Islet precursor cell (in vitro differentiated cells): ENCODE results near the gene ENTPD6.
"Not testable (repeated sequence)": the region's sequence is repeated elsewhere in the genome, so short reads cannot be mapped to it uniquely, and the experiment has no call there.

Experiments used
- DNase-seq: peaks from one replicate; pipeline ENCODE4 v3.0.0-alpha.2; 2018

ENTPD6 gene

DNA sequence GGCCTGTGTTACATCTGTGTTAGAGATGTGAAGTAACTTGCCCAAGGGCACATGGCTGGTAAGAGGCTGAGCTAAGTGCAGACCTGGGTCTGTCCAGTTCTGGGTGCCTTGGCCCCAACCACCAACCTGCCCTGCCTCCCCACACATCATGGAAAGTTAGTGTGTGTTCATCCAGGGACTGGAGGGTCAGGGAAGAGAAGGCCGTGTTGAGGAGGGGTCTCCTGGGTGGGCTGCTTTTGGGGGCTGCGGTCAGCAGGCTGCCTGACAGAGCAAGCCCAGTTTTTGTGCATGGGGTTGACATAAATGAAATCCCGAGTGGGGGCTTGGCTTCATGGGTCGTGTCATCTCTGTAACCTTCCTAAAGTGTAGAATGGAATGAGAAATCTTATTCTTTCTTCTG lies 63.3 kb downstream of the ENTPD6 start:
- DNase-seq, result no peak

GRCh38 chr20:25259358-25259757 lies 63.8 kb downstream of the ENTPD6 start:
- no peak for DNase-seq

DNA sequence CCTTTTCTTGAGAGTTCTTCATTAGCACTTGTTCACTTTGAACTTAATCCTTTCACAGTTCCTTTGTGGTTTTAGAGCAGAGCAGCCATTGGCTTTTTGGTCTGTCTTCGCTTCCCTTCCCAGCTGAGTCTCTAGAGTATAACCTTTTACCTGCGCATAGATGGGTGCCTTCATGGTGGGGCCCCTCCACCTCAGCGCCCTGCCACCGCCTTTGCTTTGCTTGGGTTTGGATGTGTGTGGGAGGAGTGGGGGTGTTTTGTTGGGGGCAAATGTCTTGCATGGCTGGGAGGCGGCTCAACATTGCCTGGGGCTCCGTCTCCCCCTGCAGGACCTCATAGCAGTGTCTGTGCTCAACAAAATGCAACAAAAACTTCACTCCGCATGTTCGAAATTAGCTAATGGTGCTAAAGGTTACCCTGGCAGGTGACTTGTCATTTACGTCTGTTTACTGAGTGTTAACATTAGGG lies 64.3 kb downstream of the ENTPD6 start:
- no peak for DNase-seq

GRCh38 chr20:25260770-25261437 lies 65.4 kb downstream of the ENTPD6 start:
- not testable (repeated sequence) for DNase-seq

DNA sequence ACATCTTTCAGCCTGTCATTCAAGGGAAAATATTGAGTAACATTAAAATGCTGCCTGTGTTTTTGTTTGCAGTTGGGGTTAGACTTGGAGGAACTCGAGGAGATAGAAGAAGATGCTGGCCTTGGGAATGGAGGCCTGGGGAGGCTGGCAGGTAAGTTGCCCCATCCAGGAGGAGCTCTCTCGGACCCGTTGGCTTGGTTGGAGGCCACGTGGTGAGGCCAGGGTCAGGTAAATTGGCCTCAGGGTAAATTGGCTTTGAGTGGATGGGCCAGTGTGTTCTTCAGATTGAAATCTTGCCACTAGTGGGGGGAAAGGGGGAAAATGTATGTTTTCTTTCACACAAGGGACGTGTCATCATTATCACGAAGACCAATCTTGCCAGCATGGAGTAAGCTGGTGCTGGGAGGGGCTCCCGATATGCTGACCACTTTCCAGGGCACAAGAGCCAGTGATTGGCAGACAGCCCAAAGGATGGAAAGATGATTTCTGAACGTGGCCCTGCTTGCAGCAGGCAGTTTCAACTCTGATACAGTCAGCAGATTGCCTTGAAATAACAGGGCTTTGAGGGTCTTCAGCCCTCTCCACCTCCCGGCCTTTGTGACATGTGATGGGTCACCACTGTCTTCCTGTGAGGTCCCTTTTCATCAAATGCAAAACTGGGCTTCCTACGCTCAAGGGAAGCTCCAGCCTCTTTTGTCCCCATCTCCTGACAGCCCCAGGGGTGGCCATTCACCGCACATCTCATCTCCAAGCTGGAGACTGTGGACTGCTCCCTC lies 73.7 kb downstream of the ENTPD6 start:
- DNase-seq, result peak; percentile 25

DNA sequence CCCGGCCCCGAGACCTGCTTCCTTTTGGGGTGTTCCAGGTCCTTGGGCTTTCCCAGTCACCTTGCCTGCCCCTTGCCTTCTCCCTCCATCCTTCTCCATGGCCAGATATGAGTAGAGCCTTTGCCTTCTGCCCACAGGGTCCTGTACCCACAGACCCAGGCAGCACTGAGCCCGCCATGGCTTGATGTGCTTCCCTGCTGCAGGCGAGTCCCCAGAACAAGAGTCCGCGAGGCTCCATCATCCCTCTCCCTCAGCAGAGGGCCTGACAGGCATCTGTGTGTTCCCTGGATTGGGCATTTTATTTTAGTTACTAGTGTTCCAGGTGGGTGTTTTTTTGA lies 74.3 kb downstream of the ENTPD6 start:
- DNase-seq, result peak; percentile 35

- no peak for DNase-seq
Observed at GRCh38 chr20:25270829-25271251, 75.3 kb downstream of the ENTPD6 start.

DNA sequence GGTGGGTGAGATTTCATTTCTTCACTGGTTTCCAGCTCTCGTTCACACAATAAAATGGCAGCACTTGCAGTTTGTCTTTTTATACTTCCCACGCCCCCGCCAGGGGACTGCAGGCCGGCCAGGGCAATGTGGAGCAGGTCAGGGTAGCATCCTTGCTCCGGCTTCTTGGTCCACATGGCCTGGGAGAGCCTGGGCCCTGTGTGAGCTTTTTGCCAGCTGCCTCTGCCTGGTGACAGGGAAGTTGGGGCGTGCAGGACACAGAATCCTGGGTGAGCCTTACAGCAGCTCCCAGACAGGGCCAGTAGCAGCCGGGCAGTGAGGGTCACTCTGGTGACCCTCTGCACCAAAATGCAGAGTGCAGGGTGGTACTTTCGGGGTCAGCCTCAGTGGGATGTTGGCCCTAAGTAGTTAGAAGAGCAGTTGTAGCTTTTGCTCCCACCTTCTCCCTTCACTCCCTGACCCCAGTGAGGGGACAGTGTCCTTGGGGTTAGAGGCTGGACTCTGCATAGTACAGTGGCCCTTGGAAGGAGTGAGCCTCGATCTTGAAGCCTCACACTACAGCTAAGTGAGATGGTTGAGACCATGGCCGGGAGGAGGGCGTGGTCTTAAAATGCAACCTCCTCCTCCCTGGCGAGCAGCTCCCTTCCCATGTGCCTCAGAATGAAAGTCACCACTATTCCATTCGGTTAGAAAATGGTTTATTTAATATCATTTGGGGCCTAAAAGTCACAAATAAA lies 76.1 kb downstream of the ENTPD6 start:
- peak; percentile 34 for DNase-seq

DNA sequence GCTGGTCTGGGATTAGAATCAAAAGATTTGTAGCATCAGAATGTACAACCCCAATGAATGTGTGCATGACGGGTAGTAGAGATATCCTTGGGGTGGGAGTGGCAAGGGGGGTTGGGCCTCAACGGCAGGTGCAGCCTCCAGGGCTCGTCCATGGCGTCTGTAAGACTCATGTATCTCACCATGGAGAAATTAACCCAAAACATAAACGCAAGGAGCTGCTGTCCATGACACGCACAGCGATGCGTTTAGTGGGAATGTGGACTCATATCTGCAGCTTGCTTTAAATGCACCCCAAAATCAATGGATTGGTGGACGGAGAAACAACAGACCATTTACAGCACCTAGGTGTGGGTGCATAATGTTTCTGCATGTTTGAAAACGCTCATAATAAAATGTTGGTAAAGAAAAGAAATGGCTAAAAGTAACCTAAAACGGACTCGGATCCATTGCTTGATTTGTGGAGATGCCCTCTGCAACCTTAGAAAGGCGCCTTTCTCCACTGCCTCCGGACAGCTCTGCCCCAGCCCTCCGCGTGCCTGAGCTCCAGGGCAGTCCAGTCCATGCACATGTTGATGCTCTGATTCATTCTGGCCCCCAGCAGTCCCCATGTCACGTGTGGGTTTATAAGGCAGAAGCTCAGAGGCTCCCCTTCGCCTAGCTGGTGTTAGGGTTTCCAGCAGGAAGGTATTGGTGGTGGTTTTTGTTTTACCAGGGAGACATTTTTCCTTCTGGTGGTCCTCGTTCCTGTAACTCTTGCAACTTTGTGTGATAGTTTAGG lies 76.9 kb downstream of the ENTPD6 start:
- peak; percentile 19 for DNase-seq

DNA sequence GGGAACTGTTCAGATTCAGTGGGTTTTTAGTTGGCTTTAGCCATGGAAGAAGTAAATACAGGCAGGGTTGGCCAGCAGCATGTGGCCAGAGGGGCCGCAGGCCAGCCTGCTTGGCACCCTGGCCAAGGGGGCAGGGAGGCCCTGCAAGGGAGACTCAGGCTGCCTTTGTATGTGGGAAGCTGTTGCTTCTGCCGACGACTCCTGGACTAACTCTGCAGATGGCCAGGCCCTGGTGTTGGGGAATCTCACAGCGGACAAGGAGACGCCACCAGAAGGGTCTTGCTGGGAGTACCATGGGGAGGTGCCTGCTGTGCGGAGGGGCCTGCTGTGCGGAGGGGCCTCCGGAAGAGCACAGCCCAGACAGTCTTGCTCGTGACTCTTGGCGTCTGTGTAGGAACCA lies 77.5 kb downstream of the ENTPD6 start:
- DNase-seq, result peak; percentile 37

GRCh38 chr20:25273541-25274358 lies 78.2 kb downstream of the ENTPD6 start:
- DNase-seq, result peak; percentile 32

DNA sequence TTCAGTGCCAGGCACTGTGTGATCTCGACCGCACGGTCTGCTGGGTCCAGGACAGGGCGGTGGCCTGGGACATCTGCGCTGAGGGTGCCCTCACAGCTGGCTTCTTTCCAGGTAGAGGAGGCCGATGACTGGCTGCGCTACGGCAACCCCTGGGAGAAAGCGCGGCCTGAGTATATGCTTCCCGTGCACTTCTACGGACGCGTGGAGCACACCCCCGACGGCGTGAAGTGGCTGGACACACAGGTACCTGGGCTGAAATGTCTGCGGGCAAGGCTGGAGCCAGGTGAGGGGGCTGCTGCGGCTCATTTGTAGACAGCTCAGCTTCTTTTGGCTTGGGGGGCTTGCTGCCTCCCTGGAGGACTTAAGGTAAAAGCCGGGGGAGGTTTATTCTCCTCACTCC lies 79.0 kb downstream of the ENTPD6 start:
- DNase-seq, result peak; percentile 51

DNA sequence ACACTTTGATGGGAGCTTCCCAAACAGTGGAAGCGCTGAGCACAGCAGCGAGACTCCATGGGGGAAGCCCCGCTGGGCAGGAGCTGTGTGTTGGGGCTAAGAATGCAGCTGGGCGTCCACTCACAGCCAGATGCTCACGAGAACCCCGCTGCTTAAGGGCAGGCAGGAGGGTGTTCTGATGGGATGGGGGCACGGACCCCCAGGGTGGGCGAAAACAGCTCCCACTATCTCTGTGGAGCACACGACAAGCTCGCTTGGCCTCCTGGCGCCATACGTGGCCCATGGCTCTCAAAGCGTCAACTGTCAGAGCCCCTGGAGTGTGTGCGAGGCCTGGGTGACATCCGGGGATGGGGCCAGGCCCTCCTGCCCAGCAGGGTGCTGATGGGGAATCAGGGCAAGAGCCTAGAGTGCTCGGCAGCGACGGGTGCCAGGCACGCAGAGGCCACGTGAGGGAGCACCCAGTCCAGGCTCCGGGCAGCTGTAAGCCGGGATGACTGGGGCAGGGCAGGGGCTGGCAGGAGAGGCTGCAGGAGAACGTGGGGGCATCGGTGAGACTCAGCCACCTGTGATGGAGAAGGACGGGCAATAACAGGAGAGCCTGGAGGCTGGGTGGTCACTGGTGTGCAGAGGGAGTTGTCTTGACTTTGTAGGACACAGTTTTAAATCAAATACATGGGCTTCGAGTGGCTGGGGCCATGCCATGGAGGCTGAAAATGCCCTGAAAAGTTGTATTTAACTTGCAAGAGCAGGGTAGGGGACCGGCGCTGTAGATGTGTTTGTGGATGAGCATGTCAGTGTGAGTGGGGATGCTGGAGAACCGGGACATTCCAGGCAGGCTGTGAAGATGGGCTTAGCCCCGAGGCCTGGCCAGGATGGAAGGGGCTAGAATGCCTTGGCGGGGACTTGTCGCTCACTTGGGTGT lies 79.6 kb downstream of the ENTPD6 start:
- peak; percentile 46 for DNase-seq

DNA sequence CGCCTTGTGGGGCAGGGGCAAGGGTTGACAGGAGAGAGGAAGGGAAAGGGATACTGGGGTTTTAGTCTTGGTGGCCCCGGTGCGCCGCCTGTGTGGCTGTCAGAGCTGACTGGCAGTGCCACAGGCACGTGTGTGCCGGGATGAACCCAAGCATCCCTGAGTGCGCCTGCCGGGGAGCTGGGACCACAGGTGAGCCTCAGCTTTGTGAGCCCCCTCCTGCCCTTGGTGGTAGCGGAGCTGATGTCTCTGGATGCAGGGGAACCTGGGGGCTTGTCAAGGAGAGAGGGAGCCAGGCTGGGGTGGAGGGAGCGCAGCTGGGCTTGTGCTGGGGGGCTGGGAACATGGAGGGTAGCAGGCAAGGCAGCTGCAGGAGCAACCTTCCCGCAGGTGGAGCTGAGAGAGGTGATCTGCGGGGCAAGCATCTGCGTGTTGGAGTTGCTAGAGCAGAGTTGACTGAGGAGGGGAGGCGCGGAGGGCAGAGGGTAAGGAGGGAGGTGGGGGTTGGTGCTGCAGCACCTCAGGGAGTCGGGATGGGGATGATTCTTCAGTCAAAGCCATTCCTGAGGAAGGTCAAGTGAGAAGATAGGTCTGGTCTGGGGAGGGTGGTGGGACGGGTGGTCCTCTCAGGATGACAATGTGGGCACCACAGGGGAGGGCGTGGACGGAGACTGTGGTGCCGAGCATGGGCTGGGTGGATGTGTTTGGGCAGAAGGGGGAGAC lies 80.5 kb downstream of the ENTPD6 start:
- DNase-seq, result peak; percentile 41
